HG03135 (cell line): ENCODE data around the gene CLPX.
A peak's percentile ranks its signal among the peaks of the same experiment; 100 is the strongest.
"Not testable (repeated sequence)": the region's sequence is repeated elsewhere in the genome, so short reads cannot be mapped to it uniquely, and the experiment has no call there.

ENCODE experiments used
- ATAC-seq: cut with Tn5 transposase; IDR thresholded peaks from one replicate; pipeline ENCODE4 v1.9.1; 2021; ENCODE audit warnings: mild to moderate bottlenecking, moderate library complexity; ENCODE audit not compliant: unreplicated experiment

Gene CLPX

DNA sequence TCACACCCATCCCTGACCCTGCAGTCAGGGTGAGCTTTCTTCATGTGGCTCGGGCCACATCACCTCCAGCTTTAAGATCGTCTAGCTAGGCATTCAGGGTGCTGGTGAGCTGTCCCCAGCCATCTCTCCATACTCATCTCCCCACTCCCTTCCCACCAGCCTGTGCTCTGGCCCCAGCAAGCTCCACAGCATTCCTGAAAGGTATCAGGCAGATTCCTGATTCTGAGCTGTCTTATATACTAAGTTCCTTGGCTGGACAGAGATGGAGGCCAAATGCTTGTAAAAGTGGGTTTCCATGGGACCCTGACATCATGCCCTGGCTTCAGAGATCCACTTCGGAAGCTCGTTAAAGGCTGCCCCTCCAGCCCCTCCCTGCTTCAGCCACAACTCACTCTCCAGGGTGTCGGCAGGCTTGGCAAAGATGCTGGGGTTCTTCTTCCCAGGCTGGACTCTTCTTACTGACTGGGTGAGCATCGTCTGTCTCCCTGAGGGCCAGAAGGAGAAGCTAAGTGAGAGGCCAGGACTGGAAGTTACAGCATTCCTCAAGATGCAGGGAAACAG lies 22.2 kb upstream of the CLPX start:
- no peak for ATAC-seq

DNA sequence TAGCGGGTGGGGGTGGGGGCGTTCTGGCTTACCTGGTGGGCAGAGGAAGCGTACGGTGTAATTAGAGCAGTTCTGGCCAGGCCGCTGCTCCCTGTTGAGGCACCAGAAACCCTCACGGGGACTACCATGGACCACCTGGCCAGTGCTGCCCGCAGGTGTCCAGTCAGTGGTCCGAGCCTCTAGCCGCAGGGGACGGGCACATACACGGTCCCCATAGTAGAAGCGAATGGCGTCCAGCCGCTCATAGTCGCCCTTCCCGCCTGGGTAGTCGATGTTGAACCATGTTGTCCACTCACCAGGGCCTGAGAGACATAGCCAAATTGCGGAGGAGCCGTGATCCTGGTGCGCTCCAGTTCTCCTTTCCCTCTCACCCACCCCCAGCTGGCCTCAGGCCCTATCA lies 21.6 kb upstream of the CLPX start:
- no peak for ATAC-seq

DNA sequence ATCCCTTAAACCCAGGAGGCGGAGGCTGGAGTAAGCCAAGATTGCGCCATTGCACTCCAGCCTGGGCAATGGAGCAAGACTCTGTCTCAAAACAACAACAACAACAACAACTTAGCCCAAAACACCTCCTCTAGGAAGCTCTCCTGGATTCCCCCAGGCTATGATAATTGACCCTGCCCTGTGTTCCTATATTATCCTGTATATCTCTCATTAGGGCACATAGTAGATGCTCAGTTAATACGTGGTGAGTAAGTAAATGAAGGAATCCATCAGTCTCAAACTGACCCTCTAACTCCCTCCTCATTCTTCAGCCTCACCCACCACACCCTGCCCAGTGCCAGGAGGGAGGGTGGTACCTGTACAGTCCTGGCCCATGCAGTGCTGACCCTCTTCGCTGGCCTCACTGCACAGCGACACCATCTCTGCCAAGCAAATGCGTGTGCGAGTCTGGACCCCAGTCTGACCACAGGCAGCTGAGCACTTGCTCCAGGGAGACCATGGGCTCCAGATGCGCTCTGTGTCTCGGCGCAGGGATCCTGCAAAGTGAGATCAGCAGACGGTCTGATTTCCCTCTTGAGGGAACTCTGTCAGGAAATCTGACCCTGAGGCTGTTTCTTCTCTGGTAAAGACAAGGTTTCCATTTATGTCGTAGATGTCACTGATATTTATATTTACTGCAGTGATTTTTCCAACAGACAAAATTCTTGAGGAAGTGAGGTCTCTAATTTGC lies 20.0 kb upstream of the CLPX start:
- ATAC-seq, result no peak

- no peak for ATAC-seq
These were observed 19.2 kb upstream of the CLPX start for GRCh38 chr15:65204236-65204930.

- ATAC-seq, result no peak
These were observed 16.8 kb upstream of the CLPX start for GRCh38 chr15:65201918-65202317.

DNA sequence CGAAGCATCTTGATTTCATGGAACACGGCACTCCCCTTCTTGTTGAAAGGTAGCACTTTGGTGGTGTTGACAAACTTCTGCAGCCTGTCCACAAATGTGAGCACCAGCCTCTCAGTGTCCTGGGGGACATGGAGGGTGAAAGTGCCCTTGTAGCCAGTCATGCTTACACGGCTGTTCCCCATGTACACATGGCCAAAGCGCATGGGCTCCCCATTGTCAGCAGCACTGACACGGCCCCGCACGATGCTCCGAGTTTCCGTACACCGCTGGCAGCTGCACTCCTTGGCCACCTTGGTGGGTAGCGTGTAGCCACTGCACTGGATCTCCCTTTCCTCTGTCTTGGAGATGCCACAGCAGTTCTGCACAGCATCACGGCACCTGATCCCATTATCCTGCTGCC lies 13.4 kb upstream of the CLPX start:
- no peak for ATAC-seq

- ATAC-seq, result no peak
These were observed 12.1 kb upstream of the CLPX start for GRCh38 chr15:65197337-65197645.

DNA sequence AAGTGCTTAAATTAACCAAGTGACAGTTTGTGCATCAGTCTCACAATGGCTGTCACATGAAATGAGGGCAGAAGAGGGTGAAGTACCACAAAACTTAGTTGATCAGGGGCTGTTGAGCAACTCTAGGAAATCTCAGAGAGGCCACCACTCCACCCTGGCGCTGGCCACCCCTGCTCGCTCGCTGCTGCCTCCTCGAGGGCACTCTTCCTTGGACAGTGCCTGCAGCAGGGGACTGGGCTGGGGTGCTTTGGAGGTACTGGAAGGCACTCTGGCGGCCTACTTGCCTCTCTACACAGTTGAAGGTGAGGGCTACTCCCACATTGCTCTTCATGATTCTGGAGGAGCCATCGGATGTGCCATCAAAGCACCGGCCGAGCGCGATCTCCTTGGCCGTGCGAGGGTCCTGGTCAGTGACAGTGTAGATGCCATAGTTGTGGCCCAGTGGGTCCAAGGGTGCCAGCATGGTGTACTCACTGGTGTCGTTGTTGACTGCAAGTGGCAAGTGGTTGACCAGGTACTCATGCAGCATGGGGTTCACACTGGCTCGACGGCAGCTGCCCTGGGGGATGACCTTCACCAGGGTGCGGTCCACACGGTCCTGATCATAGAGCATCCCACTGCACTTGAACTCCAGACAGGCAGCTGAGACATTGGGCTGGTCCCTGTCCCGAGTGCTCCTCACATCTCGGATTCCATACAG lies 11.6 kb upstream of the CLPX start:
- ATAC-seq, result no peak

DNA sequence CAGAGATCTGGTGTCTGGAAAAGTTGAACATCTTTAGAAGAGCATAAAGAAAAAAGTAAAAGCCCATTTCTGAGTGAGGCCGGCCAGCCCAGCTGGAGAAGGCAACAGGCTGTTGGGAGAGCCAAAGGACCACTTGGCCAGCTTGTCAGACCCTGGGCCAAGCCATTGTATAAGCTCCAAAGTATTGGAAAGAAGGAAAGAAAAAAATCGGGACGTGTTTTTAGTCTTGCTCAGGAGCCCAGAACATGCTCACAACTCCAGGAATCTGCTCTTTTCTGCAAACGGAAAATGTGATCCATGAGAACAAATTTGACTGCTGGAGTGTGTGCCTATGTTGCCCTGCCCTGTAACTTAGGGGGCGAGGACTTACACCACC lies 10.4 kb upstream of the CLPX start:
- ATAC-seq, result no peak

DNA sequence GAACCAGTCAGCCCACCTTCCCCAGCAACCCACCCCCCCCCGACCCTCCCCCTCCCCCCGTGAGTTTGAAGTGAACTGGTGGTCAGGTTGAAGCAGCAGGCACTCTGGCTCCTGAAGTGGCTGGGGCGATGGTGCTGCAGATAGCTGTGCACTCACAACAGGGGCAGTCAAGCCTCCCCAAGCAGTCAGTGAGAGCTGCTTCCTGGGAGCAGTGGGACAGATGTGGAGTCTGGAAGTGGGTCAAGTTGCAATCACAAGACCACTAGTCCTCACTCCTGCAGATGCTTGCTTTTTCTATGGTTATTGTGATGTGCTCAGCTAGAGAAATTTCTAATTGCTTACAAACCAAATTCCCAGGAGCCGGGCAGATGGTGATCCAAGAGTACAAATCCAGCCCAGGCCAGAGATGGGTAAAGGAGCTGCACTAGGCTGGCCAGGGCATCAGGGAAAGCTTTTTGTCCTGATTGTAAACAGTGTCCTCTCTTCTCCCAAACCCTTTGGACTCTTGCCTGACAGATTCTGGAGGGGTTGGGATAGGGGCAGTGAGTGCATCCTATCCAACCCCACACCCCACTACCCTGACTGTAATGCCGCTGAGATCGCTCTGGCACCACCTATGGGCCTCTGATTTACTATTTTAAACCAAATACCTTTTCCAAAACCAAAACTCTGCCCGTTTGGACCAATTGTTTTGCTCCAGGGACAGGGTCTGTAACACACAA lies 9.8 kb upstream of the CLPX start:
- ATAC-seq, result no peak

- ATAC-seq, result no peak
These were observed 6.9 kb upstream of the CLPX start for GRCh38 chr15:65192016-65192415.

DNA sequence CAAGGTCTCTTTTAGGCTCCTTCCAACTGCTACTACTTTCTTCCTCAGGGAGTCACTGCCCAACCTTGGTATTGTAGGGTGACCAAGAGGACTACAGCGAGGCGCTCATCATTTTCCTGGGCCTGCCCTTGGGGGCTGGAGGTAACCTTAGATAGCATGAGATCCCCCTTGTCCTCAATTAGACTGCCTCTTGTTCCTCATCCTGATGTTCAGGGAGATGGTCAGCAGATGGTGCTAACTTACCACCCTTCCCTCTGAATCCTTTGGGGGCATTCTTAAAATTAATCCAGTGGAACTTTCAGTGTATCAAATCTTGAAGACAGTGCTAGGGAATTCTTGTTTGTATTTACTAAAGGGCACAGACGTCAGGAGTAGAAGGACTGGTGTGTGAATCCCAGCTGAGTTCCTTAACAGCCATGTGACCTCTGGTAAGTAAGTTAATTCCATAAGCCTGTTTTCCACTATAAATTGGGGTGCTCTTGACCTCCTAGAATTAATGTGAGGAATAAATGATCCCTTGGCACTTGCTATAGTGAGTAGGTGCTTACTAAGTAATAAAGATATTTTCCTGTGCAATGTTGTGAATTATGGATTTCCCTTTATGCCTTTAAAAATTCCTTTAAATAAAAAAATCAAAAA lies 4.1 kb upstream of the CLPX start:
- no peak for ATAC-seq

DNA sequence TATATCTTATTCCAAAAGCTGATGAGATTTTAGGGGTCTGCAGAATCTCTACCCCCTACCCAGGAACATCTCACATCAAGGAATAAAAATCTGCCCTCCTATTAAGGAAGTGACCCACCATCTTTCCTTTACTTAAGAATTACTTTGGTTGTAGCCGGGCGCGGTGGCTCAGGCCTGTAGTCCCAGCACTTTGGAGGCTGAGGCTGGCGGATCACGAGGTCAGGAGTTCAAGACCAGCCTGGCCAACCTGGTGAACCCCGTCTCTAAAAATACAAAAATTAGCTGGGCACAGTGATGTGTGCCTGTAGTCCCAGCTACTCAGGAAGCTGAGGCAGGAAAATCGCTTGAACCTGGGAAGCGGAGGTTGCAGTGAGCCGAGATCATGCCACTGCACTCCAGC lies 3.3 kb upstream of the CLPX start:
- not testable (repeated sequence) for ATAC-seq

DNA sequence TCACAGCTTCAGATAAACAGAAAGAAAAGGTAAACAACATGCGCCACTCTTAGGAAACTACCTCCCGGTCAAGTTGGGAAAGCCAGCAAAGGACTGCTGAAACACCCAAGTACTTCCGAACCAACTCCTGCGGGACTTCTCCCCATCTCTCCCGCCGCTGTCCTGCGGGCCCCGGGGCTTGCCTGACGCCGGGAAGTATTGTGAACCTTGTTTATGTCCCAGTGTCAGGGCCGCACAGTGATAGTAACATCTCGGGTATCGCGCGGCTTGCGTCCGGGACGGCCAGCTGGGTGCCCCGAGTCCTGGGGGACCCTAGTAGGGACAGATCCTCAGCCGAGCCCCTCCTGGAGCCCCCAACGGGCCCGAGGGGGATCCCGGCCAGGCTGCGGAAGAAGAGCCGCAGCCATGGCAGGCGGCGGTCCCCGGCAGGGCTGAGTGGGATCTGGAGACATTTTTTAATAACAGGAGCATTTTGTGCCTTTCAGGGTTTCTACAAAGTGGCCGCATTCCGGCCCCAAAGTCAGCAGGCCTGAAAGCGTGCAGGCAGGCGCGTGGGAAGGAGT lies 756 bp downstream of the CLPX start:
- ATAC-seq, result peak; percentile 24

GRCh38 chr15:65183865-65184159 lies 1.3 kb downstream of the CLPX start:
- no peak for ATAC-seq

- ATAC-seq, result no peak
These were observed 2.6 kb downstream of the CLPX start for GRCh38 chr15:65182538-65182937.

- ATAC-seq, result not testable (repeated sequence)
These were observed 3.4 kb downstream of the CLPX start for GRCh38 chr15:65181582-65182353.

GRCh38 chr15:65180167-65180566 lies 5.0 kb downstream of the CLPX start:
- no peak for ATAC-seq

DNA sequence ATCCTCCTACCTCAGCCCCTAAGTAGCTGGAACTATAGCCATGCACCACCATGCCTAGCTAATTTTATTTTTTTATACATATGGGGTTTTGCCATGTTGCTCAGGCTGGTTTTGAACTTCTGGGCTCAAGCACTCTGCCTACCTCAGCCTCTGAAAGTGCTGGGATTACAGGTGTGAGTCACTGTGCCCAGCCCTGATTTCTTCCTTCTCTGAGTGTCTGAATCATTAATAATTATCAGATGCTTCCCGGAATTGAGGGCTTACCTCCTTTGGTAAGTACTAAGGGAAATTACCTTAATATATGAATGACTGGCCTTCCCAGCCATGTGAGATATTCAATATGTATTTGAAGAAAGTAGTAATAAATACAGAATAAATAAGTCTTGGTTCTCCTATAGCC lies 7.2 kb downstream of the CLPX start:
- no peak for ATAC-seq

GRCh38 chr15:65176056-65176455 lies 9.1 kb downstream of the CLPX start:
- ATAC-seq, result no peak
